ENCODE results near the gene ENAH. TPM values are rescaled to one million over a fixed set of nuclear protein-coding genes. Genes with fewer than 3 reads are reported as not detected.

Gene ENAH
- polyA plus RNA-seq, 3 donors = 0.12 TPM; not detected in 2

- H3K27ac Mint-ChIP-seq = no peak overlapping the region
- intact Hi-C loops (cut with micrococcal nuclease) = no loop called here
- no peak overlapping the region for H3K4me3 ChIP-seq (replicated peaks in 1 of 3; ENCODE audit: low read depth in 2 of 3, low read length in 3 of 3)
Measured at GRCh38 chr1:225655509-225656258, 2.8 kb upstream of the ENAH start.

More at GRCh38 chr1:225655509-225656258, 2.8 kb upstream of the ENAH start:
- Mint-ChIP-seq H3K9me3 (peaks cover 0 to 12% (median 2%) of the 10 kb centered on the region in 7 donors), H3K36me3 (peaks cover 3 to 11% of the 10 kb centered on the region in 2 donors), H3K27me3 (ENCODE audit: low read depth in 3 of 3) (peaks cover 30 to 41% (median 31%) of the 10 kb centered on the region in 3 donors), H3K4me3 (no peak overlapping the region), H3K4me1 (peaks cover 22% of the 10 kb centered on the region)
- 100% methylated on average over 1 of the region's 4 CpGs for WGBS (ENCODE audit: insufficient coverage)
- Histone ChIP-seq H3K9ac (ENCODE audit: insufficient read depth, low read length, poor library complexity, severe bottlenecking) (no peak overlapping the region), H3K27me3 (ENCODE audit: control insufficient read depth in 2 of 2, insufficient read depth in 2 of 2, low read length in 2 of 2) (peaks cover 23 to 40% of the 10 kb centered on the region in 2 donors), H3K36me3 (replicated peaks in 1 of 2; ENCODE audit: control insufficient read depth in 1 of 2, insufficient read depth in 2 of 2, low read length in 2 of 2) (no peaks in the 10 kb centered on the region), H3K4me2 (replicated peaks; ENCODE audit: extremely low read depth, low read length, poor library complexity, severe bottlenecking) (no peak overlapping the region), H3K4me1 (ENCODE audit: control insufficient read depth in 1 of 2, insufficient read depth in 2 of 2, low read length in 2 of 2) (peaks cover 23 to 29% of the 10 kb centered on the region in 2 donors), H3K79me2 (ENCODE audit: insufficient read depth, low read length) (no peaks in the 10 kb centered on the region), H2AFZ (ENCODE audit: insufficient read depth, low read depth, low read length, poor library complexity, severe bottlenecking) (no peak overlapping the region), H3K9me3 (replicated peaks in 1 of 2; ENCODE audit: control insufficient read depth in 1 of 2, insufficient read depth in 1 of 2, low read length in 2 of 2) (no peaks in the 10 kb centered on the region), H3K27ac (ENCODE audit: low read depth in 1 of 2, low read length in 2 of 2) (no peak overlapping the region), H4K20me1 (ENCODE audit: insufficient read depth, low read length) (no peaks in the 10 kb centered on the region)
- peak; percentile 6 for TF ChIP-seq CTCF (IDR thresholded peaks at IDR 0.05)
- peak in 1 of 3 donors; percentile 7 for DNase-seq
